Stimulated activated CD8-positive, alpha-beta memory T cell treated with anti-CD3 and anti-CD28 coated beads, Interleukin-12 subunit alpha, Interleukin-12 subunit beta, amount 100 ng/mL, for 1 hour (primary cell): Measurements from ENCODE around the gene EHD4.

Source experiments
- DNase-seq: peaks from one replicate; pipeline ENCODE4 v3.0.0-alpha.2; 2020; ENCODE audit warnings: low read depth

Gene EHD4

DNA sequence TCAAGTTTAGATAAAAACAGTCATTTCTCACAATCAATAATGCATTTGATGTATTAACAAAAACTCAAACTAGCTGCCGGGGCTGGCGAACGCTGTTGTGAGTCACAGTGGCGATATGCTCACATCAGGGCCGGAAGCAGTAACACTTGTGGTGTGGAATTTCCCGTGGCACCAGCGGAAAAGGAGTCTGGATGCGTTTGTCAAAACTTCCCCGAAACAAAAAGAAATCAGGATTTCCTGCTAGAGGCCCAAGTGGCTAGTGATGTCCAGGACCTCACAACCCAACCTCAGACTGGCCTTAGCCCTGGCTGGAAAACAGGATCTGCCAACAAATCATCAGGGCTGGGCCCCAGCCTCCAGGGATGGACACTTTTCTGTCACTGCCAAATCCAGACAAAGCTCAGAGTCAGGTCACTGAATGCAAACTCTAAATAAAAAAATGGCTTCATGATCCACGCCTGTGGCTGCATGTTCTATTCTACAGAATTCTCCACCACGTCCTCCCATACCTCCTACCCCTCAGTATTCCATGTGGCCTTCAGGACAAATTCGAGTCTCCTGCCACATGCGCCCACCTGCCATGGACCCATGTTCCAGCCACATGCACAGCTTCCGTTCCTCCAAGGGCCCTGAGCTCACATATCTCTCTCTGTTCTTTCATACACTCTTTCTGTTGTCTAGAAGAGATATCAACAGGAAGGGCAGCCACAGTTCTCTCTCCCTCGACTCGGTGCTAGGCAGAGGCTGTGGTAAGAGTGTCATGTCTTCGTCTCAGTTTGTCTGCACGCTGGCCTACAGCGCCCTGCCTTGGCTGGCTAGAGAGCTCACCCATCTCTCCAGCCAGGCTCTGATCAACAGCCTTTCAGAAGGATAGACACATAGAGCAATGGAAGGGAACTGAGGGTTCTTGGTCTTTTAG is 35.4 kb downstream of the EHD4 start:
- DNase-seq = peak; percentile 62

DNA sequence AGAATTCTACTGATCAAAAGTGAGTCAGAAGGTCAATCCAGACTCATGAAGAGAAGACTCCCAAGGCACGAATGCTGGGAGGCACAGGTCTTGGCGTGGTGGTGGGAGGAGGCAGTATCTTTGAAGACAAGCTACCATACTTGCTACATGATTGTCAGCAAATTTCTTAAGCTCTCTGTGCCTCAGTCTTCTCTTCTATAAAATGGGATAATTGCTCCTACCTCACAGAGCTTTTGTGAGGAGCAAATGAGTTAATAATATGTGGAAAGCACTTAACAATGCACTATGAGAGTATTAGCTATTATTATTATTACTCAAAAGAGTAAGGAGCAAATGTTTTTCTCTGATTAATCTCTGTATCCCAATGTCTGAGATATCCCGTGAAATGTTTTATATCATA is 36.2 kb downstream of the EHD4 start:
- DNase-seq = no peak

DNA sequence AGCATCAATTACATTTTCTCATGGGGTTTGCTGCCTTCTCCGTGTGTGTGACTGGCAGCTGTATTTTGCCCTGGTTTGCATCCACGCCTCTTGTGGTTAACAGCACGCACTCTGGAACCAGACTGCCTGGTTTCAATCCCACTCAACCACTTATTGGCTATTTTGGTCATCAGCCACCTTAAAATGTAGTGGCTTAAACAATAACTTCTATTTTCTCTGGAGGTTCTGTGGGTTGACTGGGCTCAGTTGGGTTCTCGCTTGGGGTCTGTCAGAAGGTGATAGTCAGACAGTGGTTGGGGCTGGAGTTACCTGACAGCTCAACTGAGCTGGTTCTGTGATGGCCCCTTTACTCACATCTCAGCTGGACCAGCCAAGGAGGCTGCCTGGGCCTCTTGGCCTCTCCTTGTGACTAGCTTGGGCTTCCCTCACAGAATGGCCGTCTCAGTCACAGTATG is 36.8 kb downstream of the EHD4 start:
- DNase-seq = no peak

DNA sequence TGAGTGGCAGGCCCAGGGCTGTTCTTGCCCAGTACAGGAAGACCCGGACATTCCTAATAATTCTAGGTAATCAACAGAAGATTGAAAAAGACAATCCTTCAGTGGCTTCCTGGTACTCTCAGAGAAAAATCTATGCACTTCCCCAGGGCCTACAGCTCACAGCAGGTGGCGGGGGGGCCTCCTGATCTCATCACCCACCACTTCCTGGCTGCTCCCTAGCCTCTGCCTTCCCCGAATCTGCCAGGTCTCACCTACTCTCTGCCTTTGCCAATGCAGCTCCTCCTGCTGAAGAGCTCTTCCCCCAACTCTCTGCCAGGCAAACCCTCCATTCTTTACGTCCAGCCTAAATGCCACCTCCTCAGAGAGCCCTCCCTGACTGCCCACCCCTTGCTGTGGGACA is 37.5 kb downstream of the EHD4 start:
- peak; percentile 50 for DNase-seq

DNA sequence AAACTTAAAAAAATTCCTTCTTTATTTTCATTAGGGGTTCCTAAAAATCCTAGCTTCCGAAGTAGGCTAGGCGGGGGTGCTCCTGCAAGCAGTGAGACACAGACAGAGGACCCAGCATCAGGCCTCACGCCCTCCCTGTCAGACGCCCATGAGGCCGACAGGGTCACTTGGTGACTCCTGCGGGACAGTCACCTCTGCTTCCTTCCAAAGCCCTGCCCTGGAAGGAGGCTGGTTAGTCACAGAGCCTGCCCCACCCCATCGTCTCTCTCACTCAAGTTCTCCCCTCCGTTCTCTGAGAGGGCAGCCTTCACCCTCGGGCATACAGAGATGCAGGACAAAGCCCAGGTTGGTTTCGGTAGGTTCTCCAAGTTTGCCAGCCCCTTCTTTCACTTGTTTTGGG is 38.6 kb downstream of the EHD4 start:
- no peak for DNase-seq

DNA sequence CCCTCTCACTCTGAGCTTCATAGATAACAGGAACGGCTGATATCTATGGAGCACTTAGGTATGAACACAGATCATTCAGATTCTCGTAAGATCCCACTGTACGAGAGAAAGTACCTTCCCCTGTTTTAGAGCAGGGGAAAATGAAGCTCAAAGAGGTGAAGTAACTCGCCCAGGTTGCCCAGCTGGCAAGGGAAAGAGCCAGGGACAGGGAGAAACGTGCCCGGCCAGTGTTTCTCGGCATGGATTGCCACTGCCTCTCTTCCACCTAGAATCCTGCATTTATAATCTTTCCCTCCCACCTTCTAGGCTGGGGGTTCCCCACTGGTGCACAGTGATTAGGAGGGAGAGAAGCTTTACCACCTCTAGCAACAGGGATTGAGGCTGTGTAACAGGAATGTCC is 39.0 kb downstream of the EHD4 start:
- DNase-seq = no peak

DNA sequence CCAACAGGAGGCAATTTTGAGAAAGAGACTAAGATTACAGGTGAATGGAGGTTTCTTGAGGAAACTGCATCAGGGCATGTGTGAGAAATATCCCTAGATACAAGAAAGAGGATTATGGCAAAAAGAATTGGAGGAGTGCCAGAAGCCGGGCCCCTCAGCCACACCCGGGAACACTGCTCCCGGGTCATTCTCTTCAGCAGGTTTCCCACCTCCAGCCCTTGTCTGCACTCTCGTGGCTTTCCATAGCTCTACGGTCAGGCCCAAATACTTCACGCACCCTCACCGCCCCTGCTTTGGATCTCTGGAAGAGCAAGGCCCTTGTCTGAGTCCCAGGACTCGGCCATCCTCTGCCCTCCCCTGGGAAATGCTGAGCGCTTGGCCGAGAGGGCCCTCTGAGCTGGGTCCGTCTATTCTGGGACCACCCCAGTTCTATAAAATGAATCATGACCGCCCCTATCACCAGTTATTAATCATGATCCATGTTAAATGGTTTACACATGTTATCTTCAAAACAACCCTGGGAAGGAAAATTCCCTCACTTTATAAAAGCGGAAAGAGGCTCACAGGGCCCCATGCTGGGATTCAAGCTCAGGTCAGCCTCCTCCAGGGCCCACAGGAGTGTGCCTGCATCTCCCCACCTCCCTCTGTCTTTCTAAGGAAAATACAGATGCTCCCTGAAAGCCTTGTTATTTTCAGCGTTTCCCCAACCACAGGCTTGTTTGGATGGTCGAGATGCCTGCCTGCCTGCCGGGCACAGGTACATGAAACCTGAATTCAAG is 39.7 kb downstream of the EHD4 start:
- no peak for DNase-seq

DNA sequence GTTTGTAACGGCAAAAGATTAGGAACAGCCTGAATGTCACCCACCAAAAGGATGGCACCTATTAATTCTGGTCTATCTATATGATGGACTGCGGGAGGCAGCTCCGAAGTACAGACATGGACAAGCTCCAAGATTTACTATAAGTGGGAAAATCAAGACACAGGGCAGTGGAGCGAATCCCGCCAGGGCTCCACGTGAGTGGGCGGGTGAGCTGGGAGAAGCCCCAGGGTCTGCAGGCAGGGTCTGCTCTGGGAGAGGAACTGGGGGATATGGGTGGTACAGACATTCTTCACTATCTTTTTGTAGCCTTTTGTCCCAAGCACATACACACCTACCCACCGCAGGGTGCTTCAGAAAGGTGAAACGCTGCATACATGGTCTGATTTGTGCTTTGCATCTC is 40.3 kb downstream of the EHD4 start:
- no peak for DNase-seq

DNA sequence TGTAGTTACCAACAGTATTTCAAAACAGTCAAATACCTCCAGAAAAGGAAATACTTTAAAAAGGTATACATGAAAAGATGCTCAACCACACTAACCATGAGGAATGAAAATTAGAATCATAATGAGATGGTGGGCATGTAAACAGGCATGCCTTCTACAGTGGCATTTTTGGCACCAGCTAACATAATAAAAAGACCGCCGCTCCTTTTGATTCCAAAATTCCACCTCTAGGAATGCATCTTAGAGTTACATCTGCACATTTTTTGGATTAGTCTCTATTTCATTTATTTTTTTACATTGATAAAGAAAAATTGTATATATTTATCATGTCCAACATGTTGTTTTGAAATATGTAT is 41.5 kb downstream of the EHD4 start:
- DNase-seq = no peak

DNA sequence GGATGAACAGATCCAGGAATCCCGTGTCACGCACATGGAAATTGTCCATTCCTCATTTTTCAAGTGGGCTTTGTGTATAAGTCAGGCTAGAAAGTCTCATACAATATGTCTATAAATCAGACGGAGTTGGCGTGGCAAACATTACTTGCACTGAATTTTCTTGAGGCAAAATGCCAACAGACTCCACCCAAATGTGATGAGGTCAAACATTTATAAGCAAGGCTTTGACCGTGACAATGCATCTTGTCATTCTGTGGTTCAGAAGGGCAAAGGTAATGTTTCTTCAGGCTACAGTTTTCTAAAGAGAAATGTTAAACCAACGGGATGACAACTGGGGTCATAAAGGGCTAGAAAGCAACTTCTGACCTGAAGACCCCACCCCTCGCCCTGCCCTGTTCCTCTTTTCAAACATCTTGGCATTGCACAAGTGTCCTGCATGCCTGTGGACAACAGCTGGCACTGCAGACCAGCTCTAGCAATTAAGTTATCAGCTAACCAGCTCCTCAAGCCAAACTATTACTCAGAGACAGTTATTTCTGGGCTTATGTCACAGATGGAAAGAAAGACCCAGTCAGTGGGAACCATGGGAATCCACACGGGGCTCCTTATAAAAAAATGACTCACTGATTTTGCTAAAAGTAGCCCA is 42.0 kb downstream of the EHD4 start:
- DNase-seq = no peak

DNA sequence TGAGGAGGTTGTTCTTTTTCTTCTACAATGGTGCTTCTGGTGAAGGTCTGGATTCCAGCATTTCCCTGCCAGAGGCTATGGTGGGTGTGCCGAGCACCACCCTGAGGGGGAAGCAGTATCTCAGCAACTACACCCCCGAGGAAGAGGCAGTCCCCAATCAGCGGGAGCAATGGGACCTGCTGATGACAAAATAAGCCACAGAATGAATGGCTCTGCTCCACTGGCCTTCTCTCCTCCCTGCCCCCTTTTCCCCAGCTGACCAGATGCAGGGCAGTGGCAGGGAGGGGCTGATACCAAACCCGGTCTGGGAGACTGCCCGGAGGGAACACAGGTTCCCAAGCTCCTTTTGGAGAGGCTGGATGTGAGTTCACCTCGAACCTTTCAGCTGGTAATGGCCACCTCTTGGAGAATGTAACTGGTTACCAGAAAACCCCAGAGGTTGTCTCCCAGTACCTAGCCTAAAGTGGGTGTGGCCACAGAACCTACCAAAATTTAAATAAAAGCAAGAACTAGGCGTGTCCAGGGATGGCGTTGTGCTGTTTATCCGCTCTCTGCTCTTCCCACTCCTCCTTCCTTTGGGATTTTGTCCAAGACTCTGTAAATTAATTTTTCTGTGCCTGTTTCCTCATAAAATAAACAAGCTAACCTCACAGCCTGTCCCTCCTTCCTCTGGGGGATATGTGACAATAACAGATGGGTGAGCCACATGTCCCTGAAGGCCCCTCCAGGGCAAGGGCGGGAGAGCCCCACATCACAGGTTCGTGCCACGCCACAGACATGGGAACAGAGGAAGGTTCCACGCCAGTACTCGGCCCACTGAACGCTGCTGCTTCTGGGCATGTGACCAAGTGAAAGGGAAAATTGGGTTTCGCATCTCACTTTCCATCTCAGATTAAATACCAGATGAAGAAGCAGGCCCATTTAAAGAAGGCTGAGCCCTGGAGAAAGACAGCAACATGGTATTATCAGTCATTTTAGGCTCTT is 43.4 kb downstream of the EHD4 start:
- DNase-seq = no peak

DNA sequence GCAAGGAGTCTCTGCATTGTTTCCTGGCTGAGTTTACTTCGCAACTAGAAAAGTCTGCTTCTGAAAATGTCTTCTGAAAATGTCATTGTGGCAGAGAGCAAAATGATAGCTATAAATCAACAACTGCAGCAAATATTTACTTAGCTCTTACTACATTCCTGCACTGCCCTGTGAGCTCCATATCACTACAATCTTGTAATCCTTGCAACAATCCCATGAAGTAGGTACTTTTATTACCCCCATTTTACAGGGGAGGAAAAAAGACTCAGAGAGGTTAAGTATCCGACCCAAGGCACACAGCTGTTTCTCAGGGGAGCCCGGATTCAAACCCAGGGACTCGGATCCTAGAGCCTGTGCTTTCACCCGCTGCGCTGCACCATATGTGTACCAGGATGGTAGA is 44.3 kb downstream of the EHD4 start:
- DNase-seq = no peak

DNA sequence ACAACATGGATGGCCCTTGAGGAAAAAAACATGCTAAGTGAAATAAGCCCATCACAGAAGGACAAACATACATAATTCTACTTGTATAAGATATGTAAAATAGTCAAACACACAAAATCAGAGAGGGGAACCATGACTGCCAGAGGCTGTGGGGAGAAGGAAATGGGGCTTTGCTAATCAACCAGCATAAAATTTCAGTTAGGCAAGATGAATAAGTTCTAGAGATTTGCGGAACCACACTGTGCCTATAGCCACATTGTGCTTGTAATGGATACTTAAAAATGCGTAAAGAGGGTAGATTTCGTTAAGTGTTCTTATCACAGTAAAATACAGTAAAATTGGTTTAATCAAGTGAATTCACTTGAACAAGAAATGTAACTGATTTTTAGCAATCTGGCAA is 44.8 kb downstream of the EHD4 start:
- no peak for DNase-seq

DNA sequence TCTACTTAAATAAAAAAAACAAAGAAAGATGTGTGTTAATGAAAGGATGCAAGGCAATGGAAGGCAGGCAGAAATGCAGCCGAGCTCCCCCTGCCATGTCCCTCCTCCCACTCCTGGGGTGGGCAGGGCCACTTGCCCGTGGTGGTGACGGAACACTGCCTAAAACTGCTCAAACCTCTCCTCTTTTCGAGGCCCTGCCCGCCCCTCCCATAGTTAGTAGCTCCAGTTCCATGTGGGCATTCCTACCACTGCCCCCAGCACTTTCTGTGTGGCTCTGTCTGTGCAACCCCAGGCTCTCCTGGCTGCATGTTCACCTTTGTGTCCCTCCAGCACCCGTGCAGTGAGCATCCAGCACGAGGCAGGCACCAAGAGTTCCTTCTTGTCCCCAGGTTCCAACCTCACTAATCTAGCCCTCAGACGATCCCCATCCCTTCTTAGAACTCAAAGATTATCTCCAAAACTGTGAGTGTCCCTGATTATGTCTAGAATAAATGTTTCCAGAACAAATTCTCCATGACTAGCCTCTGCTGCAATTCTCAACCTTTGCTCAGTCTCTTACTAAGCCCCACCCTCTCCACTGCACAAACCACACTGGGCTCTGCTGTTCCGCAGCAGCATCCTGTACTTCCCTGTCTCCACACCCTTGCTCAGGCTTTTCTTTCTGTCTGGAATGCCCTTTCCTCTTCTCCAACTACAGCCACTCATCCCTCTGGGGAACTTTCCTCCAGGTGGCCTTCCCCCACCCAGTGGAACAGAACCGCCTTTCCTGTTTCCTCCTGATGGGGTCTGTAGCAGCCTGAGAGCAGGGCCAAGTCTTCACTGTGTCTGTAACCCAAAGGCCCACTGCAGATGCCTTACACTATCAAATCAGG is 45.9 kb downstream of the EHD4 start:
- DNase-seq = no peak

DNA sequence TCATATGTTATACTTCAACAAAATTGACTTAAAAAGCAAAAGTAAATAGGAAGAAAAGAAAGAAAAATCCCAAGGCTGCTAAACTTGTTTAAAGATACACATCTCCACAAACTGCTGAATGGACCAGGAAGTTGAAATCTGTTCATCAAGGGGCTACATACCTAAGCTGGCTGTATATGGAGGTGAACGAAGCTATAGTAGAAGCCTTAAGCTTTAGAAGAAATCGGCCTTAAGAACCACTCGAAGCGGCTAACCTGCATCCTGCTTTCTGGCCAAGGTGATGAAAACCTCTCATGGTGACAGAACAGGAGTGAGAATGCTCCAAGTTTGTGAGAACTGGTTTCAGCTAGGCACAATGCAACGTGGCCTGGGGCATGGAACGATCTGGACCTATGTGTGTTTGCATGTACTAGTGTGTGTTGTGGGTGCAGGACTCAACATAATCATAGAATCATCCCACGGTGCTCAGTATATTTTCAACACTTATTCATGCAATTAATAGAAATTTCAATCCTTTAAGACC is 47.2 kb downstream of the EHD4 start:
- no peak for DNase-seq

DNA sequence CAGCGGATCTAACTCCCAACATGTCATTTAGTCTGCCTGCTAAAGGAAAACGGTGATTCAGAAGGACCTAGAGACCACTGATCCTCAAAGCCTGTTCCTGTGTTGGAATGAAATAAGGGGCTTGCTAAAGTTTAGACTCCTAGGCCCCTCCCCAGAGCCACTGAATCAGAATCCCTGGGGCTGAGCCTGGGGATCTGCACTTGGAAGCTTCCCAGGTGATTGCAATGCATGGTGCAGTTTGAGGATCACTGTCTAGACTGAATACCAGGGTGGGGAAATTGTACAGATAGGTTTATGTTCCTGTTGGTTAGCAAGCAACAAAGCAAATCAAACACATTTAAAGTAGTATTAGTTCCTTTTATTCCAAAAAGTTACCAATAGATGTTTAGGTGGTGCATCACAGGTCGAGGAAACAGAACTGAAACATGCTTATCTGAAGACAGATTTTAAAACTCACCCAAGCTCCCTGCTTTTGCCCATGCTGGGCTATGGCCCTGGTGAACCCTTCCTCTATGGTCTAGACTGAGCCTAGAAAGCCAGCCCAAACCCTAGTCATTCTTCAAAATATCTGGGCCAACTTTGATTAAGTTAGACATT is 48.9 kb downstream of the EHD4 start:
- DNase-seq = no peak

DNA sequence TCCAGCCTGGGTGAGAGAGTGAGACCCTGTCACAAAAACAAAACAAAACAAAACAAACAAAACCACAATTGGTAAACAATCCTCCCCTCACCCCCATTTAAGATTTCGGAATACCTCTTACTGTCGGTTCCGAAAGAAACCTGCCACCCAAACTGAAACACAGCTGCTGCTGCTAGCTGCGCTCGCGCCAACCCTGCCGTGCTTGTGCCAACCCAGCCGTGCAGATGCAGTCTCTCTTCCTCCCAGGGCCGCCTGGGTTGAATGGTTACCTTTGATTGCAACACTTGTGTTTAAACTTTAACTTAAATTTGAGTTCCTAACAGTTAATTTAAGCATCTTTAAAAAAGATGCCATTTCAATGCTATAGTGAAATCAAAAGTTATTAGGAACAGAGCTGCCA is 50.0 kb downstream of the EHD4 start:
- no peak for DNase-seq

DNA sequence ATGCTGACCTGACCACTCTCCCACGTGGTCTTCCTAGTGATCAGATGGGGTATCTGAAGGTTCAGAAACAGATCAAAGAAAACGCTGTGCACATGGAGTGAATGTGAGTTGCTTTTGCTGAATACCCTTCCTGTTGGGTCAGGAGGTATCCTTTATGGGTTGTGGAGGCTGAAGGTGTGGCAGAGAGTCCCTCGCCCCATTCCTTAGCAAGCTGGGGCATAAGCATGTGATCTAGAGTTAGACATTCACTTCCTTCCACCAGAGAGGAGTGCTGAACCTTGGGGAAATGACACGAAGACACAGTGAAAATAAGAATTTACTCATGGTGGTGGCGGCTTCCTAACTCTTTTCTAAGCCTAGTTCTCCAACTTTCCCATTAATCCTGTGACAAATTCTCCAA is 50.7 kb downstream of the EHD4 start:
- DNase-seq = no peak

DNA sequence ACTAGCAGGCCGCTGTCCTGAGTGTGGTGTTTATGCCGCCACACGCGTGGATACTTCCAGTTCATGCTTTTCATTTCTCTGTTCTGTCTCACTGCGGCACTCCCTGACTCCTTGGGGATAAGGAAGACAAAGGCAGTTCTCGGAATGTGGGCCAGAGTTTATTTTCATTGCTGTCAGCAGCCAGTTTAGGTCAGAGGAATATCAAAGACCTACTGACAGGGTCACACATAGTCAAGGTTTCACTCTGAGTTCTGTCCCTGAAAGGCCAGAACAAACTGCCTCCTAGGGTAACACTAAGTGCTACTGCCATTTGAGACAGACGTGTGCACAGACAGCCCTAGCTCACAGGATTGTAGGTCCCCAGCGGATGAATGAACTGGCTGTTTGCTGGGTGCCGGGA is 51.2 kb downstream of the EHD4 start:
- no peak for DNase-seq

DNA sequence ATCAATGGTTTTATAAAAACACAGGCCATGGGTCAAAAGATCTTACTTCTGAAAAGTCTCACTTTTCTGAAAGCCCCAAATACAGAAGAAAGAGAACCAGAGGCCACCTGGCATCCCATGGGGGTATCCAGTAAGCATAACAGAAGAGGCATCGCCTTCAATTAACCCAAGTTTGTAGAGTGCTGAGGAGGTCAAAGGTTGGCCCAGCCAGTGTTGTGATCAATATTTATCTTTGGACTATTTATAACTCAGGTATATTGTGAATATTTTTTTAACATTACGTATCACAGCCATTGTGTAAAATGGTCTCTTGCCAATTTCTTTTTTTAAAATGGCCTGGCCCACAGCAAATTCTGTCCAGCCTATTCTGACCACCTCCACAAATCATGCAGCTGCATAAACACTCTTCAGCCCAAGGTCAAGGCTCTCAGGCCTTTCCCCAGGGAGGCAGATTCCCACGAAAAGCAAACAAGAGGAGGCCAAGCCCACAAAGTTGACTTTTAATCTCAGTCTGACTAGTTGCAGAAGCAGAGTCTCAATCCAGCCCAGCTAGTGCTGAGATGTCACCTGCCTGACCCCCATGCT is 52.3 kb downstream of the EHD4 start:
- DNase-seq = no peak
